Endothelial cell of umbilical vein (primary cell): ENCODE data around the gene TMEM175. TPM values are rescaled to one million over a fixed set of nuclear protein-coding genes. Genes with fewer than 3 reads are reported as not detected.

Experiments used
- BruUV-seq: library from RNA; stranded (reverse); fragments of 400-500 nt; replicated peaks from 2 replicates; lab custom pipeline; 2021; lab: Mats Ljungman, UMichigan
- CTCF ChIA-PET: fragments of 300-600, 350-600 bp; sonication (Branson Sonifier 250); formaldehyde crosslinking; loops from one replicate; lab custom pipeline; 2021; ENCODE audit warnings: antibody characterized with exemption, inconsistent platforms; lab: Charles Lee
- POLR2A ChIA-PET: fragments of 300-600, 350-600 bp; sonication (Branson Sonifier 250); formaldehyde crosslinking; loops from one replicate; lab custom pipeline; 2021; ENCODE audit warnings: antibody characterized with exemption, inconsistent platforms; lab: Charles Lee
- DNase-seq: peaks from one replicate; pipeline ENCODE4 v3.0.0-alpha.2; 2011; ENCODE audit warnings: low read depth, low spot score
- FAIRE-seq: peaks from 2 replicates; lab custom pipeline; 2011; peaks lifted over from hg19 to GRCh38; lab: Jason Lieb, UNC
- H2AFZ ChIP-seq: 2 replicates; pipeline ENCODE4 v1.6.0; 2012; ENCODE audit warnings: low read depth, low read length, control low read depth, inconsistent platforms
- H3K27ac ChIP-seq: 2 replicates; pipeline ENCODE4 v1.5.1; 2011; ENCODE audit warnings: low read depth, mild to moderate bottlenecking, control low read depth, low read length, moderate library complexity; ENCODE audit not compliant: insufficient read depth
- H3K27me3 ChIP-seq, 2 experiments: 2 replicates each; pipeline versions ENCODE4 v1.6.0 to v1.6.1; 2011; ENCODE audit warnings: low read length in 2 of 2, mixed read lengths in 1 of 2; ENCODE audit not compliant: control insufficient read depth in 2 of 2, insufficient read depth in 2 of 2
- H3K36me3 ChIP-seq, 2 experiments: 2 replicates in 1 of 2; 3 replicates in 1 of 2; pipeline ENCODE4 v1.5.1; 2011; ENCODE audit warnings: low read length in 2 of 2, mild to moderate bottlenecking in 1 of 2, moderate library complexity in 1 of 2; ENCODE audit not compliant: control insufficient read depth in 2 of 2, insufficient read depth in 2 of 2; ENCODE audit errors: extremely low read depth in 1 of 2
- H3K4me1 ChIP-seq: 3 replicates; pipeline ENCODE4 v1.5.1; 2011; ENCODE audit warnings: mild to moderate bottlenecking, low read length; ENCODE audit not compliant: control insufficient read depth, insufficient read depth; ENCODE audit errors: extremely low read depth
- H3K4me2 ChIP-seq: 2 replicates; pipeline ENCODE4 v1.6.1; 2011; ENCODE audit warnings: low read length, control low read depth, mixed read lengths; ENCODE audit not compliant: insufficient read depth
- H3K4me3 ChIP-seq, 3 experiments: fragments of 200-600 bp in 1 of 3; sonication (generic), shearing (Covaris generic) in 1 of 3; replicated peaks in 1 of 3; 2 replicates each; pipeline ENCODE4 v1.5.1; 2011 to 2016; ENCODE audit warnings: control low read depth in 3 of 3, low read length in 3 of 3, mild to moderate bottlenecking in 2 of 3, inconsistent platforms in 1 of 3, low read depth in 1 of 3, moderate library complexity in 1 of 3; ENCODE audit not compliant: insufficient read depth in 1 of 3
- H3K79me2 ChIP-seq: 2 replicates; pipeline ENCODE4 v1.6.0; 2012; ENCODE audit warnings: low read length, inconsistent platforms; ENCODE audit not compliant: control insufficient read depth, insufficient read depth
- H3K9ac ChIP-seq: replicated peaks from 2 replicates; pipeline ENCODE3; 2011; ENCODE audit warnings: low read length, control low read depth; ENCODE audit not compliant: insufficient read depth; ENCODE audit errors: extremely low read depth
- H3K9me1 ChIP-seq: replicated peaks from 3 replicates; pipeline ENCODE4 v1.6.0; 2011; ENCODE audit warnings: mild to moderate bottlenecking, low read length; ENCODE audit not compliant: control insufficient read depth, insufficient read depth; ENCODE audit errors: extremely low read depth
- H3K9me3 ChIP-seq: replicated peaks from 2 replicates; pipeline ENCODE4 v1.5.1; 2012; ENCODE audit warnings: low read length, inconsistent platforms; ENCODE audit not compliant: control insufficient read depth, insufficient read depth
- H4K20me1 ChIP-seq: replicated peaks from 2 replicates; pipeline ENCODE3; 2011; ENCODE audit warnings: mild to moderate bottlenecking, low read length; ENCODE audit not compliant: control insufficient read depth, insufficient read depth; ENCODE audit errors: extremely low read depth
- EZH2 ChIP-seq: IDR thresholded peaks from 2 replicates; pipeline ENCODE4 v1.6.1; 2012; ENCODE audit warnings: borderline replicate concordance, low read depth, mild to moderate bottlenecking, moderate library complexity, low read length, inconsistent platforms; ENCODE audit not compliant: severe bottlenecking
- FOS ChIP-seq: IDR thresholded peaks from 2 replicates; pipeline ENCODE4 v1.6.1; 2011; ENCODE audit warnings: mild to moderate bottlenecking, low read length, moderate library complexity, borderline replicate concordance; ENCODE audit not compliant: insufficient read depth
- JUN ChIP-seq: IDR thresholded peaks from 2 replicates; pipeline ENCODE4 v1.6.1; 2011; ENCODE audit warnings: borderline replicate concordance, low read depth; ENCODE audit not compliant: insufficient read length, insufficient read depth
- POLR2A ChIP-seq: IDR thresholded peaks from 2 replicates; pipeline ENCODE4 v1.6.1; 2012; ENCODE audit warnings: low read depth, mild to moderate bottlenecking, control low read depth, low read length
- dilution Hi-C: fragments of 300-500 bp; cut with MboI; formaldehyde crosslinking; loops from one replicate; pipeline ENCODE4 v1.15.0; 2019; ENCODE audit warnings: low sequenced_read_pairs; ENCODE audit not compliant: extremely low pct_ligation_motif_present
- intact Hi-C: fragments of 100-400 bp; cut with micrococcal nuclease; formaldehyde crosslinking; loops from one replicate; pipeline ENCODE4 v1.10.0; 2022
- polyA plus RNA-seq, 4 experiments: library from polyadenylated mRNA; depleted of rRNA in 3 of 4; stranded (reverse) in 3 of 4; unstranded in 1 of 4; fragments of >200 nt; gene quantifications; 2 replicates each; pipeline versions ENCODE4 v1.2.1 to v1.2.3, GENCODE V29; 2011 to 2012; ENCODE audit warnings: missing spikeins in 1 of 4
- total RNA-seq: library from RNA; stranded (reverse); gene quantifications from 2 replicates; pipeline ENCODE4 v1.2.3, GENCODE V29; 2021
- TF ChIP-seq, protein P1 (sequence below): IDR thresholded peaks from 2 replicates; pipeline ENCODE4 v1.6.1; 2011; ENCODE audit not compliant: insufficient read depth, insufficient read length

The TMEM175 gene
- total and polyA plus RNA-seq, 2 donors (not counting 3 experiments of a cell fraction or from before 2014, with no cell fraction given): 21.9 to 80.1 TPM

DNA sequence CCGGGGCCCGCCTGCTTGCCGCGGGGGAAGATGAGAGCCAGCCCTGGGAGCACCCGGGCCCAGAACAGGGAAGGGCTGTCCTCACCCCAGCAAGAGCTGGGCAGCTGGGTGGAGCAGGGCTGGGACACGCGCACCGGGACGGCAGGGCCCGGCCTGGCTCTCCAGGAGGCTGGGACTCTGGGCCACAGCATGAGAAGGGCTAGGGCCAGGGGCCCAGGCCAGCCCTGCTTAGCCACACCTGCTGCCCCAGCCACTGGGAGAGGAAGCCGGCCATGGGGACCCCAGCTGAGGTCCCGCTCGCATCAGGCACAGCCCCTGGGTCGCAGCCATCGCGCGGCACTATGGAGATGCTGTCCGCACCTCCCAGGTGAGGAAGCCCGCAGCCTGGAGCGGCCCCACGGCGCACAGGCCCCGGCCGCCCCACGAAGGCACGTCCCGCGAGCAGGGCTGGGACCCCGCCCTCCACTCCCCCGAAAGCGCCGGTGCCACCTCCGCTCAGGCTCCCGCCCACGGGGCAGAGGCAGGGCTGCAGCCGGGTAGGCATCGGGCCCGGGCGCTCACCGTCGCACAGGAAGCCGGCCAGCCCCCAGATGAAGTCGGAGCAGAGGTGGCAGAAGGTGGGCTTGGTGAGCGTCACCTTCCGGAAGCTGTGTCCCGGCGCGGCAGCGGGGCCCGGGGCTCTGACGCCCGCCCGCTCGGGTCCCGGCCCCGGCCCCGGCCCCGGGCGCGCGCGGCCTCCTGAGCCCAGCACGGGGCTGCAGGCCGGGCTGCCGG lies 40.6 kb downstream of the TMEM175 start:
- Histone ChIP-seq H3K4me2 (peak overlapping the region; percentile 85), H3K9me1 (no peaks in the 10 kb centered on the region), H3K27ac (no peak overlapping the region), H3K9ac (peak overlapping the region; percentile 12), H3K4me1 (peaks cover 11% of the 10 kb centered on the region), H3K9me3 (no peaks in the 10 kb centered on the region), H4K20me1 (no peaks in the 10 kb centered on the region), H3K27me3 (no peaks in the 10 kb centered on the region), H3K79me2 (no peaks in the 10 kb centered on the region), H3K4me3 (peak overlapping the region; percentile 62 to 95 (median 87)), H3K36me3 (no peaks in the 10 kb centered on the region), H2AFZ (peak overlapping the region; percentile 46)
- dilution Hi-C loops (no loop called here), intact Hi-C loops (loop anchor here (1.0 to 2.0 kb wide), 2 partner anchors 14 to 41 kb away; partner anchors contain the start of genes GAK, IDUA and TMEM175)
- ChIA-PET POLR2A (no interaction called here), CTCF (interaction anchor here (1.0 kb wide), 1 partner anchor 14 kb away, joined by 5 read pairs; the partner anchor contains the start of gene IDUA)
- no TSS peak for BruUV-seq
- TF ChIP-seq JUN (no peak), FOS (no peak), EZH2 (no peak), POLR2A (no peak)
- TF ChIP-seq, protein P1, sequence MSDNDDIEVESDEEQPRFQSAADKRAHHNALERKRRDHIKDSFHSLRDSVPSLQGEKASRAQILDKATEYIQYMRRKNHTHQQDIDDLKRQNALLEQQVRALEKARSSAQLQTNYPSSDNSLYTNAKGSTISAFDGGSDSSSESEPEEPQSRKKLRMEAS: no peak
- no peak for FAIRE-seq
- peak; percentile 24 for DNase-seq
